ENCODE results near the gene C5orf52. TPM values are rescaled to one million over a fixed set of nuclear protein-coding genes. Genes with fewer than 3 reads are reported as not detected.
"Not testable (repeated sequence)": the region's sequence is repeated elsewhere in the genome, so short reads cannot be mapped to it uniquely, and the experiment has no call there.

Gene C5orf52
- total RNA-seq, 2 experiments from 2014 or later = not detected

GRCh38 chr5:157657516-157657915 lies 13.8 kb upstream of the C5orf52 start:
- Mint-ChIP-seq H3K36me3 (ENCODE audit: low read depth) (peaks cover 33% of the 10 kb centered on the region), H3K27ac (no peak overlapping the region), H3K27me3 (ENCODE audit: low read depth) (no peaks in the 10 kb centered on the region), H3K4me3 (no peak overlapping the region), H3K9me3 (ENCODE audit: insufficient read depth) (peaks cover 67% of the 10 kb centered on the region), H3K4me1 (ENCODE audit: low read depth) (peaks cover 6% of the 10 kb centered on the region)
- ATAC-seq (no peak), DNase-seq (no peak)
- ChIA-PET POLR2A (no interaction called here), CTCF (no interaction called here)

DNA sequence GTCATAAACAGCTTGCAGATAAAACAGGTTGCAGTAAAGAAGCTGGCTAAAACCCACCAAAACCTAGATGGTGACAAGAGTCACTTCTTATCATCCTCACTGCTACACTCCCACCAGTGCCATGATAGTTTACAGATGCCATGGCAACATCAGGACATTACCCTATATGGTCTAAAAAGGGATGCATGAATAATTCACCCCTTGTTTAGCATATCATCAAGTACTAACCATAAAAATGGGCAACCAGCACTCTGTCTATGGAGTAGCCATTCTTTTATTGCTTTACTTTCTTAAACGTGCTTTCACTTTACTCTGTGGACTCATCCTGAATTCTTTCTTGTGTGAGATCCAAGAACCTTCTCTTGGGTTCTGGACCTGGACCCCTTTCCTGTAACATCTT lies 12.4 kb upstream of the C5orf52 start:
- H3K27me3 Mint-ChIP-seq (ENCODE audit: low read depth) = no peaks in the 10 kb centered on the region
- ChIA-PET CTCF (no interaction called here), POLR2A (no interaction called here)
- DNase-seq (no peak), ATAC-seq (no peak)
- no peak overlapping the region for H3K27ac Mint-ChIP-seq
- peaks cover 56% of the 10 kb centered on the region for H3K9me3 Mint-ChIP-seq (ENCODE audit: insufficient read depth)
- no peaks in the 10 kb centered on the region for H3K4me1 Mint-ChIP-seq (ENCODE audit: low read depth)
- peaks cover 21% of the 10 kb centered on the region for H3K36me3 Mint-ChIP-seq (ENCODE audit: low read depth)
- H3K4me3 Mint-ChIP-seq = no peak overlapping the region

DNA sequence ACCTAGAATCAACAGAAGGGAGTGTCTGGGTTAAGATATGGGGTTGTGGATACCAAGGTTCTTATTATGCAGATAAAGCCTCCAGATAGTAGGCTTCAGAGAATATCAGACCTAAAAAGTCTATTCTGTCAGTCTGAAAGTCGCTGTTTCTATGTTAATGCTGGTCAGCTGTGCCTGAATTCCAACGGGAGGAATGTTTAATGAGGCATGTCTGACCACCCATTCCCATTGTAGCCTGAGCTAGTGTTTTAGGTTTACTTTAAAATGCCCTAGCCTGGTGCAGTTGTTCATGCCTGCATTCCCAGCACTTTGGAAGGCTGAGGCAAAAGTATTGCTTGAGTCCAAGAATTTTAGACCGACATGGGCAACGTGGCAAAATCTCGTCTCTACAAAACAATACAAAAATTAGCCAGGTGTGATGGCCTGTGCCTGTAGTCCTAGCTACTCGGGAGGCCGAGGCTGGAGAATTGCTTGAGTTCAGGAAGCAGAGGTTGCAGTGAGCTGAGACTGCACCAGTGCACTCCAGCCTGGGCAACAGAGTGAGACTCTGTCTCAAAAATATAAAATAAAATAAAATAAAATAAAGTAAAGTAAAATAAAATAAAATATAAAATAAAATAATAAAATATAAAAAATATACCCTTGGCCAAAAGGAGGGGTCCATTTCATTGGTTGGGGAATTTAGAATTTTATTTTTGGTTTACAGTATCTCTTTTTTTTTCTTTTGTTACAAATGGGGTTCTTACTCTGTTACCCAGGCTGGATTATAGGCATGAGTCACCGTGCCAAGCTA lies 11.3 kb upstream of the C5orf52 start:
- Mint-ChIP-seq H3K9me3 (ENCODE audit: insufficient read depth) (peaks cover 49% of the 10 kb centered on the region), H3K4me3 (no peak overlapping the region), H3K27ac (no peak overlapping the region), H3K36me3 (ENCODE audit: low read depth) (peaks cover 21% of the 10 kb centered on the region), H3K27me3 (ENCODE audit: low read depth) (peaks cover 1% of the 10 kb centered on the region), H3K4me1 (ENCODE audit: low read depth) (no peaks in the 10 kb centered on the region)
- no peak for DNase-seq
- ATAC-seq = no peak
- ChIA-PET POLR2A (interaction anchor here (0.5 kb wide), 1 partner anchor 52 kb away, joined by 3 read pairs; no protein-coding TSS in a partner anchor), CTCF (interaction anchor here (1.0 kb wide), 1 partner anchor 90 kb away, joined by 3 read pairs; no protein-coding TSS in a partner anchor)

DNA sequence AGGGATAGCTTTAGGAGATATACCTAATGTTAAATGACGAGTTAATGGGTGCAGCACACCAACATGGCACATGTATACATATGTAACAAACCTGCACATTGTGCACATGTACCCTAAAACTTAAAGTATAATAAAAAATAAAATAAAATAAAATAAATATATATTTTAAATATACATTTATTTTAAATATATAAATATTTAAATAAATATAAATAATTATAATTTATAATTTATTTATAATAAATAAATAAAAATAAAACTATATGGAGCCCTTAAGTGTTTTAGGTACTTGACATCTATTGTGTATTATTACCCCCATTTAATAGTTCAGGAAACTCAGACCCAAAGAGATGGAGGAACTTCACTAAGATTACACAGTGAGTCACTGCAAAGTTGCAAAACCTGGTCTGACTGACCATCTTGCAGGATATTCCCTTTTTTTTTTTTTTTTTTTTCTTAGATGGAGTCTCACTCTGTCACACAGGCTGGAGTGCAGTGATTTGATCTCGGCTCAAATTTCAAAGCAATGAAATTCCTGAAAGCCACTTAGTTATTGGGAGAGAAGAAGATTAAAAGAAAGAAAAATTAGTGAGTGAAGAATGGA lies 5.8 kb upstream of the C5orf52 start:
- Mint-ChIP-seq H3K27ac (no peak overlapping the region), H3K36me3 (ENCODE audit: low read depth) (peaks cover 3% of the 10 kb centered on the region), H3K4me3 (no peak overlapping the region), H3K4me1 (ENCODE audit: low read depth) (peaks cover 8% of the 10 kb centered on the region), H3K27me3 (ENCODE audit: low read depth) (peaks cover 14% of the 10 kb centered on the region), H3K9me3 (ENCODE audit: insufficient read depth) (peaks cover 15% of the 10 kb centered on the region)
- DNase-seq (no peak), ATAC-seq (no peak)
- ChIA-PET POLR2A (no interaction called here), CTCF (no interaction called here)

- no peak overlapping the region for H3K27ac Mint-ChIP-seq
- H3K4me1 Mint-ChIP-seq (ENCODE audit: low read depth) = peaks cover 25% of the 10 kb centered on the region
- ChIA-PET POLR2A (no interaction called here), CTCF (interaction anchor here (0.6 to 5.9 kb wide), 8 partner anchors 17 to 280 kb away, joined by 3 to 50 read pairs (median 4); partner anchors contain the start of genes LSM11 and THG1L)
- DNase-seq (no peak), ATAC-seq (no peak)
- no peaks in the 10 kb centered on the region for H3K9me3 Mint-ChIP-seq (ENCODE audit: insufficient read depth)
- peaks cover 3% of the 10 kb centered on the region for H3K36me3 Mint-ChIP-seq (ENCODE audit: low read depth)
- peaks cover 30% of the 10 kb centered on the region for H3K27me3 Mint-ChIP-seq (ENCODE audit: low read depth)
- no peak overlapping the region for H3K4me3 Mint-ChIP-seq
Observed at GRCh38 chr5:157668356-157668755, 3.0 kb upstream of the C5orf52 start.

GRCh38 chr5:157669701-157670097 lies 1.6 kb upstream of the C5orf52 start:
- Mint-ChIP-seq H3K9me3 (ENCODE audit: insufficient read depth) (no peaks in the 10 kb centered on the region), H3K4me1 (ENCODE audit: low read depth) (peaks cover 25% of the 10 kb centered on the region), H3K36me3 (ENCODE audit: low read depth) (peaks cover under 1% of the 10 kb centered on the region), H3K27me3 (ENCODE audit: low read depth) (peaks cover 34% of the 10 kb centered on the region), H3K4me3 (no peak overlapping the region), H3K27ac (no peak overlapping the region)
- POLR2A ChIA-PET = no interaction called here
- DNase-seq (no peak), ATAC-seq (no peak)
- CTCF ChIA-PET = interaction anchor here (0.8 to 5.9 kb wide), 7 partner anchors 48 to 341 kb away, joined by 3 to 50 read pairs (median 4); partner anchors contain the start of genes LSM11 and THG1L

DNA sequence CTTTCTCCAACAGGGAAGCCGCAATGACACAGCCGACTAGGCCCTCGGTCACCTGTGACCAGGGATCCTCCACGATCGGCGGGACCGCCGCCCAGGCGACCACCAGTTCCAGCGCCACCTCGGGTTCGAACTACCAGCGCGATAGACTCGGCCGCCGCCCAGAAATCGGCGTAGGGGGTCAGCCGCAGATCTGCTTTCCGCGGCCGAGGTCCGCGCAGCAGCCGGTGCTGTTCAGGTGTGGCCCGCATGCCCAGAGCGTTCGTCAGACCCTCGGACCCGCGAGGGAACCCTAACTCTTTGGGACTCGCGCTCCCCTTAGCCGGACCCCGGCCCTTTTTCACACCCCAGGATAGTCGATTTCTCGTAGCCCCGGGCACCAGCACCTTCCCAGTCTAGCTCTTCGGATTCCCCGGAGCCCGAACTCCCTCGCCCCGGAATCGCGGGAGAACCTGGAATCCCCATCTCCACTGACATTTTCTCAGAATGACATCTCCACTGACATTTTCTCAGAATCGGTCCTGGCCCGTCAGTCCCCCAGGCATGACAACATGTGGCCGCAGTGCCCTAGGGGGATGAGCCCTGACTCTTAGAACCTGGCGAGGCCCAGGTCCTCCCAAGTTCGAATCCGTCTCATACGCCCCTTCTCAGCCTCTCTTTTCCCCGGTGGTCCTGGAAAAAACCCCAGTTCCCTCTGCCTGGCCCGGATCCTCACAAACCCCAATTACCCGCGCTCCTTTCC lies 428 bp downstream of the C5orf52 start:
- H3K27me3 Mint-ChIP-seq (ENCODE audit: low read depth) = peaks cover 34% of the 10 kb centered on the region
- H3K36me3 Mint-ChIP-seq (ENCODE audit: low read depth) = no peaks in the 10 kb centered on the region
- no peaks in the 10 kb centered on the region for H3K9me3 Mint-ChIP-seq (ENCODE audit: insufficient read depth)
- H3K4me1 Mint-ChIP-seq (ENCODE audit: low read depth) = peaks cover 25% of the 10 kb centered on the region
- DNase-seq (no peak), ATAC-seq (no peak)
- ChIA-PET POLR2A (interaction anchor here (0.5 kb wide), 1 partner anchor 486 kb away, joined by 5 read pairs; no protein-coding TSS in a partner anchor), CTCF (interaction anchor here (5.9 kb wide), 1 partner anchor 70 kb away, joined by 50 read pairs; the partner anchor contains the start of gene LSM11)
- peak overlapping the region; percentile 82 for H3K4me3 Mint-ChIP-seq
- peak overlapping the region; percentile 42 for H3K27ac Mint-ChIP-seq

DNA sequence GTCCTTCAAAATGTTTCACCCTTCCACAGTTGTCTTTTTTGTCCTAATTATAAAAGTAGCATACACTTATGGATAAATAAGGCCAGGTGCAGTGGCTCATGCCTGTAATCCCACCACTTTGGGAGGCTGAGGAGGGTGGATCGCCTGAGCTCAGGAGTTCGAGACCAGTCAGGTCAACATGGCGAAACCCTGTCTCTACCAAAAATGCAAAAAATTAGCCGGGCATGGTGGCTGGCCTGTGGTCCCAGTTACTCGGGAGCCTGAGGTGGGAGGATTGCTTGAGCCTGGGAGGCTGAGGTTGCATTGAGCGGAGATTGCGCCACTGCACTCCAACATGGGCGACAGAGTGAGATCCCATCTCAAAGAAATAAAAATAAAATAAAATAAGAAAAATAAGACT lies 1.6 kb downstream of the C5orf52 start:
- Mint-ChIP-seq H3K4me1 (ENCODE audit: low read depth) (peaks cover 25% of the 10 kb centered on the region), H3K27ac (no peak overlapping the region), H3K4me3 (no peak overlapping the region), H3K27me3 (ENCODE audit: low read depth) (peaks cover 34% of the 10 kb centered on the region), H3K9me3 (ENCODE audit: insufficient read depth) (no peaks in the 10 kb centered on the region), H3K36me3 (ENCODE audit: low read depth) (no peaks in the 10 kb centered on the region)
- CTCF ChIA-PET = no interaction called here
- POLR2A ChIA-PET = no interaction called here
- DNase-seq = no peak
- ATAC-seq = no peak

GRCh38 chr5:157674351-157674750 lies 3.0 kb downstream of the C5orf52 start:
- H3K27ac Mint-ChIP-seq; H3K4me3 Mint-ChIP-seq; H3K36me3 Mint-ChIP-seq (ENCODE audit: low read depth); DNase-seq; CTCF ChIA-PET; POLR2A ChIA-PET; H3K9me3 Mint-ChIP-seq (ENCODE audit: insufficient read depth); ATAC-seq: not testable (repeated sequence)
- Mint-ChIP-seq H3K27me3 (ENCODE audit: low read depth) (peaks cover 30% of the 10 kb centered on the region), H3K4me1 (ENCODE audit: low read depth) (peaks cover 25% of the 10 kb centered on the region)

DNA sequence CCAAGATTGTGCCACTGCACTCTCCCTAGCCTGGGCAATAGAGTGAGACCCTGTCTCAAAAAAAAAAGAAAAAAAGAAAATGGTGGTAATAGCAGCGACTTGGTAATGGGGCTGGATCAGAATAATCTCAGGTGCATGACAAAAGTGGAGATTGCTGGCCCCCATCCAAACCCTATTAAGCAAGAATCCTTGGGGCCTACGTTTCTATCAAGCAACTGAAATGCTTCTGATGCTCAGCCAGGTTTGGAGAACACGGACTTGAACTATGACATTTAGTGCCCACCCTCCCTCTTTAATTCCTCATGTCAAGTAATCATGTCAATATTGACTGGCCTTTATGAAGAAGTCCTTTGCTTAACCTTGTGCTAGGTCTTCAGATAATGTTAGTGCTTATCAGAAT lies 6.6 kb downstream of the C5orf52 start:
- no peak for ATAC-seq
- H3K27ac Mint-ChIP-seq = no peak overlapping the region
- DNase-seq = no peak
- H3K27me3 Mint-ChIP-seq (ENCODE audit: low read depth) = peaks cover 5% of the 10 kb centered on the region
- no peaks in the 10 kb centered on the region for H3K36me3 Mint-ChIP-seq (ENCODE audit: low read depth)
- no peaks in the 10 kb centered on the region for H3K9me3 Mint-ChIP-seq (ENCODE audit: insufficient read depth)
- CTCF ChIA-PET = no interaction called here
- POLR2A ChIA-PET = no interaction called here
- H3K4me1 Mint-ChIP-seq (ENCODE audit: low read depth) = no peaks in the 10 kb centered on the region
- H3K4me3 Mint-ChIP-seq = no peak overlapping the region

GRCh38 chr5:157679801-157680200 lies 8.5 kb downstream of the C5orf52 start:
- Mint-ChIP-seq H3K4me1 (ENCODE audit: low read depth) (no peaks in the 10 kb centered on the region), H3K27me3 (ENCODE audit: low read depth) (no peaks in the 10 kb centered on the region), H3K27ac (no peak overlapping the region), H3K4me3 (no peak overlapping the region), H3K36me3 (ENCODE audit: low read depth) (no peaks in the 10 kb centered on the region), H3K9me3 (ENCODE audit: insufficient read depth) (no peaks in the 10 kb centered on the region)
- DNase-seq (no peak), ATAC-seq (no peak)
- ChIA-PET POLR2A (no interaction called here), CTCF (no interaction called here)

- Mint-ChIP-seq H3K4me1 (ENCODE audit: low read depth) (no peaks in the 10 kb centered on the region), H3K9me3 (ENCODE audit: insufficient read depth) (no peaks in the 10 kb centered on the region), H3K4me3 (no peak overlapping the region), H3K27ac (no peak overlapping the region), H3K27me3 (ENCODE audit: low read depth) (no peaks in the 10 kb centered on the region), H3K36me3 (ENCODE audit: low read depth) (no peaks in the 10 kb centered on the region)
- DNase-seq (no peak), ATAC-seq (no peak)
- ChIA-PET CTCF (no interaction called here), POLR2A (no interaction called here)
Observed at GRCh38 chr5:157680239-157680638, 8.9 kb downstream of the C5orf52 start.
